Measurements from ENCODE around the gene TBC1D16.
"Not testable (repeated sequence)": the region's sequence is repeated elsewhere in the genome, so short reads cannot be mapped to it uniquely, and the experiment has no call there.

The TBC1D16 gene

DNA sequence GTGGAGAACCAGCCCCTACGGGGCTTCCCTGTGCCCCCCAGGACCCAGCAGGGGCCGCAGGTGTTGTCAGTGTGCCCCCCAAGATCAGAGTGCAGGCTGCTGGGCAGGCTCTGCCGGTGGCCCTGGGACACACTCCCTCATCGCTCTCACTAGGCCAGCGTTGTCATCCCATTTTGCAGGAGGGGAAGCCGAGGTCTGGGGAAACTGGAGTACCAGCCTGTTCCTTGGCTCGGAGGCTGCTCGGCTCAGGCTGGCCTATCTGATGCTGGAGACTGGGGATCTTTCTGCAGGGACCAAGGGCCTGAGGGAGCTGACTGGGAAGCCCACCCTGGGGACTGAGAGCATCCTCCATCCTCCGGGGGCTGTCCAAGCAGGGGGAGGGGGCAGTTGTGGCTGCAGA is 122.2 kb downstream of the TBC1D16 start:
- no peak for DNase-seq (ENCODE audit: low spot score)

DNA sequence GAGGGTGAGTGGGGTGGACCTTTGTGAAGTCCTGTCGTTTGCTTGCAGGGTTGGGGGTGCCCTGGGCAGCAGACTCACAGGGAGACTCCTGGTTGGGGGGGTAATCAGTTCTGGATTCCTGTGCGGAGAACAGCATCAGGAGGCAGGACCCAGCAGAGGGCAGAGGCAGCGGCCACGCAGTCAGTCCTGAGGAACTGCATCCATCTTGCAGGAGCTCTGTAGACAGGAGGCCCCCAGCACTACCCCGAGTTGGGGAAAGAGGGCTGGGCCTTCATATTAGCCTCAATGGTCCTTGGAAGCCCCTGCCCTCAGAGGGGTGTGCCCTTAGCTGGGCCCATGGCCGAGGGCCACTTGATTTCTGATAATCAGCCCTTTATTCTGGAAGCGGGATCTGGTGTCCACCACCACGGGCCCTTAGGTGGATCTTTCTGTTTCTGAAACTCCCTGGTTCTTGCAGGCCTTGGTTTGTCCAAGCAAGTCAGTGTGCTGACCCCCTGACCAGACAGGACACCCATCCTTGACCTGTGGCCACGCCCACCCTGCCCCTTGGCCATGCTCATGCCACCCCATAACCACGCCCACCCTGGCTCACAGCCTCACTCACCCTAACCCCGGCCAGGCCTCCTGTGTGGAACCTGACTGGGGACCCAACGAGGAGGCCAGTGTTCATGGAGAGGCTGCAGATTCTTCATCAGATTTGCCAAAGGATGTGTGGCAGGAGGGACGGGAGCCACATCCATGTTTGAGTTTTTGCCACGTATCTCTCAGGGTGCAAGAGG is 122.9 kb downstream of the TBC1D16 start:
- no peak for DNase-seq (ENCODE audit: low spot score)

DNA sequence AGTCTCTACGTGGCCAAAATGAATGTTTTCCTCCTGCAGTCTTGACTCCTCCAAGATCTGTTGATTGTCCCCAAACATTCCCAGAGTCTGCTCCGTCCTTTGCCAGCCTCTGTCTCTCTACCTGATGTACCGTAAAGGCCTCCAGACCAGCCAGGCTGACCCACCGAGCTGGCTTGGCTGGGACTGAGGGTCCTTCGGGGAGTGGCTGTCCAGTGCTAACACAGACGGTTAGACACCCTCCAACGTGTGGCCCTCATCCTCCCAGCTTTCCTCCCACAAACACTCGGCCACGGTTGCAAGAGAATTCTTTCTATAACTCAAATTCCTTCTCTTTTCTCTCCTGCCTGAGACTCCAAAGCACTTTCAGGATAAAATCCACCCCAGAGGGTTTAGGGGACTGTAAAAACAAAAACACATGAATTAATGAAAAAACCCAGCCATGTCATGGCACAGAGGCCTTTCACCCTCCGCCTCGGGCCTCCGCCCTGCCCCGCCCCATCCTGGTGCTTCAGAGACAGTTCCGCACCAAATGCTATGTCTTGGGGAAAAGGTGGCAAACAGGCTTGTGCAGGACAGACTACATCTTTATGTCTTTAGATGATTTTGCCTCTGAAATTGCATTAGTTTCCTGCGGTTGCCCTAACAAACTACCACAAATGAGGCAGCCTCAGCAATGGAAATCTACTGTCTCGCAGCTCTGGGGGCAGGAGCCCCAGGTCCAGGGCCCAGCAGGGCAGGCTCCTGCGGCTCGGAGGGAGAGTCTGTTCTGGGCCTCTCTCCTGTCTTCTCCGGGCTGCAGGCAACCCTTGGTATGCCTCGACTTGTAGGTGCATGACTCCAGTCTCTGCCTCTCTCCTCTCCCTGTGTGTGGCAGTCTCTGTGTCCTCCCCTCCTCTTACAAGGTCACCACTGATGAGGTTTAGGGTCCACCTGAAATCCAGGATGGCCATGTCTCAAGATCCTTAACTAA is 124.0 kb downstream of the TBC1D16 start:
- no peak for DNase-seq (ENCODE audit: low spot score)

DNA sequence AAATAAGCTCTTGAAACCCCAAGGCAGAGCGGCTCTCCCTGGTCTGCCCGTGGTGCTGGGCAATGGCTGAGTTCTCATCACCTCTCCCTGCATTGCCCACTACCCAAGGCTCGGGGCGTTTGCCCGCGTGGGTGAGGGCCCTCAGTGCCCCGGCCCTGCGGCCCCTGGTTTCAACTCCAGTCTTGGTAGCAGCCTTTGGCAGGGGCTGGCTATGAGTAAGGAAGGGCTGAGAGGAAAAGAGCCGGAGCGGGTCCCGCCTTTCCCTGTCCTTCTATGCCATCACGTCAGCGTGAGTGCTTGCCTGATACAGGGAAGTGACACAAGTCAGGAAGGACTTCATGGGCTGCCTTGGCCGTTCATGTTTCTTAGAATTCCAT is 124.7 kb downstream of the TBC1D16 start:
- DNase-seq (ENCODE audit: low spot score): no peak

DNA sequence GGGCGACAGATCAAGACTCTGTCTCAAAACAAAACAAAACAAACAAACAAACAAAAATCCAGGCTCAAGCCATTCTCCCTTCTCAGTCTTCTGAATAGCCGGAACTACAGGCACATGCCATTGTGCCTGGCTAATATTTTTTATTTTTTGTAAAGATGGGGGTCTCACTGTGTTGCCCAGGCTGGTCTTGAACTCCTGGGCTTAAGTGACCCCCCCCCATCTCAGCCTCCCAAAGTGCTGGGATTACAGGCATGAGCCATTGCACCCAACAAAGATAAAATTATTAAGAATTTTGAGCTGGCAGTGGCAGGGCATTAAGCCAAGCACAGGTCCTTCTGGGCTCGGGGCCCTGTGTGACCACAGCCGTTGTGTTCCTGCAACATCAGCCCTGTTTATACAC is 126.6 kb downstream of the TBC1D16 start:
- DNase-seq (ENCODE audit: low spot score): no peak

DNA sequence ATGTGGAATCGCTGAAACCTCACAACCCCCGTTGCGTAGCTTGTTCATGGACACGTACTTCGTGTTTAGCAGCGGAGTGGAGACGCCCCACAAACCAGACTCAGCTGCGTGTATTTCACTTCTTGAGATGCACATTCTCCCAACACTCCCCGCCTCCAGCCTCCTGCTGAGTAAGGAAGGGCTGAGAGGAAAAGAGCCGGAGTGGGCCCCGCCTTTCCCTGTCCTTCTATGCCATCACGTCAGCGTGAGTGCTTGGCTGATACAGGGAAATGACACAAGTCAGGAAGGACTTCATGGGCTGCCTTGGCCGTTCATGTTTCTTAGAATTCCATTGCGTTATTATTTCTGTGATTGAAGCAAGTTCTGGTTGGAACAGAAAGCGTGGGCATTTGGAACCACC is 127.8 kb downstream of the TBC1D16 start:
- DNase-seq (ENCODE audit: low spot score): peak; percentile 49

DNA sequence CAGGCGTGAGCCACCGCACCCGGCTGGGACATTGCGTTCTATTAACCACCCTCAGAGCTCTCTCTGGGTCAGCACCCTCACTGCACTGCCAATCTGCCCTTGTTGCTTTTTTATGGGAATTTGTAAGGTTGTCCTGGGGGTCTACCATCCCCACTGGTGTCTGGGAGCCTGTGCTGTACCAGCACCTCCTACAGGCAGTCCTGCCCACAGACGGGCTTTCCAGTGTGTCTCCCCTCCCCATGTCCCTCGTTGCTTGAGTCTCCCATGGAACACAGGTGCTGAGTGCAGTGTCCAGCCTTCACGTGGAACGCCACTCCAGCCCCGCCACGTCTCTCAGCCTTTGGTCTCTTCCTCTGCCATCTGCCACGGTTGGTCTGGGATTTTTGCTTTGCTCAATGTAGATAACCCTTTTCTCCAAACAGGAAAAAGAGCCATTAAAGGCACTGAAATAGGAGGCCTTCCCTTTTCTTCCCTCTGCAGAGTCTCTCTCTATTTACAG is 128.4 kb downstream of the TBC1D16 start:
- DNase-seq (ENCODE audit: low spot score): no peak

DNA sequence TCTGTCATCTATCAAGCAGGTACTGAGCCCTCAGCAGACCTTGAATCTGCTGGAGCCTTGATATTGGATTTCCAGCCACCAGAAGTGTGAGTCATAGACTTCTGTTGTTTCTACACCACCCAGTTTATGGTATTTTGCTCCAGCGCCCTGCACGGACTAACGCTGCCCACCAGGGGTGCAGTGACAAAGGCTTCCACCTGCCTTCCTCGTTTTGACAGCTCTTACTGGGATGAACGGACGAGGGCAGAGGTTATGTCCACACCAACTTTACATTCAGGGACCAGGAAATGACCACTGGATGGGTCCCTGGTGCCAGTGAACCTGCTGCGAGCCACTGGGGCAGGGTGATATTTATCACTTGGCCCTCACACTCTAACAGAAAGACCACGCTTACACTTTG is 129.8 kb downstream of the TBC1D16 start:
- DNase-seq (ENCODE audit: low spot score): peak; percentile 82

DNA sequence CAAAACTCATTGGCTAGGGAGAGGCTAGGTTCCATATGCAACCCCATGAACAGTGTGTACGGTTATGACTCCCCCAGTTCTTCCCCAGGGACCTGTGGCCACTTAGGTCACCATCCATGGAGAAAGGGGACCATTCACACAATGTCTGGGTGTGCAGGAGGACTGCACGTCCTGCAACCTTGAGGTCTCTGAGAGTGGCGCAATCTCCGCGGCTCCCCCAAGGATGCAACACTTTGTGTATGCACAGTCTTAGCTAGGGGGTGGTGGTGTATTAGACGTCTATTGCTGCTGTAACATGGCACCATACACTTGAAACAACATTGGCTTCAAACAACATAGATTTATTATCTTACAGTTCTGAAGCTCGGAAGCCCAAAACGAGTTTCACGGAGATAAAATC is 130.8 kb downstream of the TBC1D16 start:
- no peak for DNase-seq (ENCODE audit: low spot score)

DNA sequence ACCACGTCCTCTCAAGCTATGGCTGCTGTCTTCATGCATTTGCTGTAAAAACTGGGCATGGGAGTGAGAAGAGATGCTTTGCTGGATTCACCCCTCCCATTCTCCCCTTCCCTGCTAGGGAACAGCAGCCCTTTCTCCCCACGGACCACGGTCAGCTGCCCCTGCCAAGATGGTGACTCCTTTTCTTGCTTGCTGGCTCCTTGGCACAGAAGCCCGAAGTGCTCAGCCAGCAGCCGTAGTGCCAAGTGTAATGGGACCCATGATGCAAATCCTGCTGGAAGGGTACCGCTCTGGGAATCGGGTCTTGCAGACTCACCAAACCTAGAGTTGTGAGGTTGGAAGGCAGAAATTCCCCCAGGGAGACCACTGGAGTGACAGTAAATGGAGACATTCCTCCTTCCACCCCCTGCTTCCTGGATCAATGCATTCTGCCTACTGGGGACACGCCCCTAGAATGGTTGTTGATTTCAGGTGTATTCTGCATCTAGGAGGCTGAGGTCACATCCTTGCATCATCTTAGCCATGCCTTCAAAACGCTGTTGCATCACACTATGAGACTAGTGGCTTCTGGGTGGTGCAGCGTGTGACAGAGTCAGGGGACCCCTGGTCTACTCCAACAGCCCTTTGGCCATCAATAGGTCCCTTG is 133.4 kb downstream of the TBC1D16 start:
- no peak for DNase-seq (ENCODE audit: low spot score)

DNA sequence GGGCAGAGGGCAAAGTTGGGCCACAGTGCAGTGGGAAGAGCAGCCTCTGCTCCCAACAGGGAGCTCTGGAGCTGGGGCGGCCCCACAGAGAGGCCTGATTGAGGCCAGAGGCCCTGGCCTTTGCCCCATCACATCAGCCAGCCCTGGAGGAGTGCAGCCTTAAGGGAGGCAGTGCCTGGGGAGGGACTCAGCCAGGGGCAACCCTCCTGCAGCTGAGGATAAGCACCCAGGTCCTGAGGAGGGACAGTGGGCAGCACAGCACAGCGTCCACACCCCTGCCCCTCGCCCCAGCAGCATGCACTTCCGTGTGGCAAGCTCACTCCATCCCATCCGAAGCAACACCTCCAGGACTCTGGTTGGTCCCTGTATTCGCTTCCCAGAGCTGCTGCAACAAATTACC is 134.5 kb downstream of the TBC1D16 start:
- no peak for DNase-seq (ENCODE audit: low spot score)

DNA sequence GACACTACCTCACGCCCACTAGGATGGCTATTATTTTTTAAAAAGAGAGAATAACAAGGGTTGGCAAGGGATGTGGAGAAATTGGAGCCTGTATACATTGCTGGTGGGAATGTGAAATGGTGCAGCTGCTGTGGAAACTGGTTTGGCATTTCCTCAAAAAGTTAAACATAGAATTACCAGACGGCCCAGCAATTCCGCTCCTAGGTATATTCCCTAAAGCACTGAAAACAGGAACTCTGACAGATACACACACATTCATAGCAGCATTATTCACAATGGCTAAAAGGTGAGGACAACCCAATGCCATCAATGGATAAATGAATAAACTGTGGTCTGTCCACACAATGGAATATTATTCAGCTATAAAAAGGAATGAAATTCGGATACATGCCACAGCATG is 136.1 kb downstream of the TBC1D16 start:
- DNase-seq (ENCODE audit: low spot score): no peak

DNA sequence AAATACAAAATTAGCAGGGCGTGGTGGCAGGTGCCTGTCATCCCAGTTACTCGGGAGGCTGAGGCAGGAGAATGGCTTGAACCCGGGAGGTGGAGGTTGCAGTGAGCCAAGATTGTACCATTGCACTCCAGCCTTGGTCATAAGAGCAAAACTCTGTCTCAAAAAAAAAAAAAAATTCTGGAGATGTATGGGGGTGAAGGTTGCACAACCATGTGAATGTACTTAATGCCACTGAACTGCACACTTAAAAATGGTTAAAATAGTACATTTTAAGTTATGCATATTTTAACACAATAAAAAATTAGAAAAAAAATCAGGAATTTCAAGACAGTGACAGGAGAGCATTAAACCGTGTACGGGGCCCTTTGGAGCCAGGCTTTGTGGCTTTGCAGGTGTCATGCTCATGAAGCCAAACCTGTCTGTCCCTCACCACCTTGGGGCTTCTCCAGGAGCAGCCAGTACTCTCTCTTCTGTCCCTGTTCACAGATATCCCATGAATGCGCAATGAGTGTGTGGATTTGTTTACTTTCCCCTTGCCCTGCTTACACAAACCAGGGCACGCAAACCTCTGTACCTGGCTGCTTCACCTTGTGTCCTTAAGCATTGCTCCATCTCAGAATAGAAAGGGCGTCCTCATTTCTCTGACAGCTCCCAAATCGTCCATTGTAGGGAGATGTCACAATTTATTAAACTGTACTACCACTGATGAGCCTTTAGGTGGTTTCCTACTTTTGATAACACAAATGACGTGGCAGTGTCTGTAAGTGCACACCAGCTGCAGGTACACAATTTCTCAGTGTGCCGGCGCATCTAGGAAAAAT is 138.2 kb downstream of the TBC1D16 start:
- DNase-seq (ENCODE audit: low spot score): no peak

DNA sequence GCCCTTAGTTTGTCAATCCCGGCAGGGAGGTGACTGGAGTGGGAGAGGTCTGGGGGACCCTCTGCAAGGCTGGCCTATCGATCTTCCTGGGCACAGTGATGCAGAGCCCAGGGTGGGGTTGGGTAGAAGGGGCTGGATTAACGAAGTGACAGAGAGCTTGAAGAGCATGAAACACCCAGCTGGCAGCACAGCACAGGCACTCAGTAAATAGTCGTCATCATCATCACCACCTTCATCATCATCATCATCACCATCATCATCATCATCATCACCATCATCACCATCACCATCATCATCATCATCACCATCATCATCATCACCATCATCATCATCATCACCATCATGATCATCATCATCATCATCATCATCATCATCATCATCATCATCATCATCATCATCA is 142.2 kb downstream of the TBC1D16 start:
- not testable (repeated sequence) for DNase-seq (ENCODE audit: low spot score)

DNA sequence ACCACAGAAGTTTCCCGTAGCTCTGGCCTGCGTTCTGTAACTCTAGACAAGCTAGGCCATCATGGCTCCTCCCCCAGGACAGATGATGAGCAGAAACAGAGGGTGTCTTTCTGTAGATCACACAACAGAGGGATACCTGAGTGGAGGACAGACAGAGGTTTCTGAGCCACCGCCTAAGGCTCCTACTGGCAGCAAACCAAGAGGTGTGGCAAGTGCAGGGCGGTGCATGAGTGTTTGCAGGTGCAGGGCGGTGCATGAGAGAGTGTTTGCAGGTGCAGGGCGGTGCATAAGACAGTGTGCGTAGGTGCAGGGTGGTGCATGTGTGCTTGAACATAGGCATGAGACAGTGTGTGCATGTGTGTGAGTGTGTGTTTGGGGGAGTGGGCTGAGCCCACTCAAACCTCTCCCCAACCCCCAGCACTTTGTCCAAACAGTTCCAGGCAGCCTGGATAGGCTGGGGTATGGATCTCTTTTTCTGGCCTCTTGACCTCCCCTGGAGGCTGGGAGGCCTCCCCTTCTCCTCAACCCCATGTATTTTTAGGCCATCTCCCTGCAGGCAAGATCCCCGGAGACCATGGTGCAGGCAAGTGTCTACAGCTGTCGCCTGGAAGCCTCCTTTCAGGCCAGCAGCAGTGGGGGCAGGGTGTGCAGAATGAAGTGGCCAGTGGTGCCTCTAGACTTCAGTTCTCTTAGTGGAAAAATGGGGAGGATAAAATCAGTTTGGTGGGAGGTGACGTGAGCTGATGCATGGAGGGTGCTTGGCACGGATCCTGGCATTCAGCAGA is 143.0 kb downstream of the TBC1D16 start:
- DNase-seq (ENCODE audit: low spot score): peak; percentile 66

DNA sequence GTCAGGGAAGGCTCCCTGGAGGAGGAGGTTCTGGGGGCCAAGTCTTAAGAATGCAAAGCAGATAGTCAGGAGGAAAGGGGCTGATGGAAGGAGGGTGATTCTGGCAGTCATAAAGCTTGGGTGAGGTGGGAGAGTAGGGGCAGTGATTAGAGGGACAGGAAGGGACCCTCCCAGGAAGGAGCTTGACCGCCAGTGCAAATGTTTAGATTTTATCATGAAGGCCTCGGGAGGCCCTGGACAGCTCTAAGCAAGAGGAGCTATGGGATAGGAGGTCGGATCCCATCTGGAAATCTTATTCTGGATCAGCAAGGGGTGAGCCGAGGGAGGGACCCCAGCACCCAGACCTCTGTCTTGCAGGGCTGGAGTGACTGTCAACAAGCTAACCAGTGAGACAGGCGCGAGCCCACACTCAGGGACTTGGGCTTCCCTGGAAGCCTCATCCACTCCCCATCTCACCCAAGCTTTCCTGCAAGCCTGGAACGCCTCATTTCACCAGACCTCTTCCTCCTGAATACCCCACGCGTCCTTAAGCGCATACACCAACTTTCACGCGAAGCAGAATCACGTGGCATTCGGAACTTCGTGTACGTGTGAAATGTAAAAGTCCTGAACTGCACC is 144.4 kb downstream of the TBC1D16 start:
- no peak for DNase-seq (ENCODE audit: low spot score)

DNA sequence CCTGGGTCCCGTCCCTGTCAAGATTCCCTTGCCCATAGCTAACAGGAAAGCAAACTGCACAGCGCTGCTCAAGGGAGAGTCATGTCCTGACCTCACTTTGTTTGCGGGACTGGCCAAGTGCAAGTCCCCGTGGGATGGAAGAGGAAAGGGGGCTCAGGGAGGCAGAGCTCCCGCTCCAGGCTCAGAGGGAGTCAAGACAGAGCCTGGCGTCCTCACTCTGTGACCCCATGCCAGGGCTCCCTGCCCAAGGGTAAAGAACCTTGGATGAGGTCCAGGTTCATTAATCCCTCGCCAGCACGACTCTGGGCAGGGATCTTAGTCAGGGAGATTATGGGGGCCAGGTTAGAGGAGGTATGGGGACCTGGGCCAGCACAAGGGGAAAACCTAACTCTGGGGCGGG is 145.0 kb downstream of the TBC1D16 start:
- DNase-seq (ENCODE audit: low spot score): no peak

DNA sequence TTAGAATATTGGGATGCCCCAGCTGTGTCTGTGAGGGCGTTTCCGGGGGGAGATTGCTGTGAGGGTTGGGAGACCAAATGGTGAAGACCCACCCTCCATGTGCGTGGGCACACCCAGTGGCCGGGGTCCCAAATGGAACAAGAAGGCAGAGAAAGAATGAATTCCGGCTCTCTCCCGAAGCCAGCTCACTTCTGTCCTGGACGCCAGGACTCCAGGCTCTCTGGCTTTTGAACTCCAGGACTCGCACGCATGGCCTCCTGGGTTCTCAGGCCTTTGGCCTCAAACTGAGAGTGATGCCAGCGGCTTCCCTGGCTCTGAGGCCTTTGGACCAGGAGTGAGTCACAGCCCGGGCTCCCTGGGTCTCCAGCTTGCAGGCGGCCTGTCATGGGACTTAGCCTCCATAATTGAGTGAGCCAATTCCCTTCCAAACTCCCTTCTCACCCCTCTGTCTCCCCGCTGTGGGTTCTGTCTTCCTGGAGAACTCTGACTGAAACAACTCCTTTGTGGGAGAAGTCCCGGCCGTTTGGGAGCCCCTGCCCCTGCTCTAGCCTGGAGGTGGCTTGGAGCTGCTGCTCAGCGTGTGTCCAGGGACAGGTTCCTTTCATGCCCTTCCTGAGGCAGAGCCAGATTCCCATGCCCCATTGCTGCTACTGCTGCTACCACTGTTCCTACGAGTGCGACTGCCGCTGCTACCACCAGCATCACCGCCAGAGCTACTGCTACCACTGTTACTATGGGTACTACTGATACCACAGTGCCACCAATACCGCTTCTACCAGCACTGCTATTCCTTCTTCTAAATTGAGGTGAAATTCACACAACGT is 146.6 kb downstream of the TBC1D16 start:
- no peak for DNase-seq (ENCODE audit: low spot score)

DNA sequence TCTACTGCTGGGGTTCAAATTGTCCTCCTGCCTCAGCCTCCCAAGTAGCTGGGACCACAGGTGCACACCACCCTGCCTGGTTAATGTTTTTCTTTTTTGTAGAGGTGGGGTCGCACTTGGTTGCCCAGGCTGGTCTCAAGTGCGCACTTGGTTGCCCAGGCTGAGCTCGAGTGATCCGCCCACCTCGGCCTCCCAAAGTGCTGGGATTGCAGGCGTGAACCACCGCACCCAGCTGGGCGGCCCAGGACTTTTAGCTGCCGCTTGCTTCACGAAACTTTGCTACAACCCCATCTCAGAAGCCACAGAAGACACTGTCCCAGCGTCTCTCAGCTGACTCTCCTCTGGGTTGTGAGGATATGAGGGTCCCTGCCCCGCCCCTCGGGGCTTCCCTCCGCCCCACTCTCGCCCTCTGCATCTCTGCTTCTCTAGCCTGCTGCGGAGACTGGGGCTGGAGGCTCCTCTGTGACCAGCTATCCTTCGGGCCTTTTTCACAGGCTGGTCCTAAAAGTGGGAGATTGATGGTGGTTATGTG is 147.6 kb downstream of the TBC1D16 start:
- no peak for DNase-seq (ENCODE audit: low spot score)

All from LoVo (cell line).